Colonic mucosa (tissue), 4 donors: ENCODE measurements around the gene RGL1. TPM values are rescaled to one million over a fixed set of nuclear protein-coding genes. Genes with fewer than 3 reads are reported as not detected.
A peak's percentile ranks its signal among the peaks of the same experiment; 100 is the strongest.

Source experiments
- DNase-seq: peaks from one replicate; pipeline ENCODE4 v3.0.0-alpha.2; 2020
- H3K27ac ChIP-seq: fragments of 200-600 bp; one replicate; pipeline ENCODE4 v1.8.0; 2021
- H3K27me3 ChIP-seq: fragments of 200-600 bp; one replicate; pipeline ENCODE4 v1.8.0; 2021
- H3K36me3 ChIP-seq: fragments of 200-600 bp; one replicate; pipeline ENCODE4 v1.8.0; 2021
- H3K4me1 ChIP-seq: fragments of 200-600 bp; one replicate; pipeline ENCODE4 v1.8.0; 2021; ENCODE audit warnings: mild to moderate bottlenecking
- H3K4me3 ChIP-seq: fragments of 200-600 bp; one replicate; pipeline ENCODE4 v1.8.0; 2021
- H3K9ac ChIP-seq, 2 donors: one replicate each; pipeline ENCODE4 v1.7.0; 2013; ENCODE audit warnings: control low read depth in 2 of 2, low read depth in 2 of 2, low read length in 2 of 2
- H3K9me3 ChIP-seq: fragments of 200-600 bp; one replicate; pipeline ENCODE4 v1.8.0; 2021
- intact Hi-C: fragments of 100-400 bp; cut with DNase I; formaldehyde crosslinking; loops from one replicate; pipeline ENCODE4 v1.14.1; 2022
- total RNA-seq, 2 donors: library from RNA; stranded (reverse); fragmentation: NEBNext Ultra II Directional in 1 of 2; extraction: Animal tissue kit (Norgen Biotek cat#: 25700) in 1 of 2; gene quantifications; one replicate each; pipeline ENCODE4 v1.2.1, GENCODE V29; 2021
- TF ChIP-seq, protein P1 (sequence below): fragments of 200-600 bp; IDR thresholded peaks from one replicate; pipeline ENCODE4 v1.8.0; 2022; ENCODE audit warnings: antibody characterized with exemption, mild to moderate bottlenecking
- donor health status: healthy.
- donor health status: DM: no; HTN: no; CAD: no.
- donor health status: DM: no; HTN: no; CAD: no.

RGL1 gene
- total RNA-seq, 2 donors from 2014 or later: 4.0 to 9.5 TPM

DNA sequence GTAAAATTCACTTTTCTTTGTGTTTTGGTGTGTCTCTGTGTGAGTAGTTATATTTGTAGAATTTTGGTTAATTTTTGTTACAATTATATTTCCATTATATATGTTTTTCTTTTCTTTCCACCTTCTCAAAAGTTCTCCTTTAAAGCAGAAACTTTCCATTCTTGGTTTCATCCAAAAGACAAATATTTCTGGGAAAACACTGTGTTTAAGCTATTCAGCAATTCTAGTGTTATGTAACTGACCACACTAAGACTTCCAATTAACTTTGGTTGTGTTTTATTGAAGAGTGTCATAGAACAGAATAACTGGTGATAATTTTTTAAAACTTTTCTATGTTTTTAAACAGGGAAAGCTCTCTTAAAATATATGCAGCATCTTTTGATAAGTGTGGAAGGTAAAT, 13.6 kb upstream of the RGL1 start:
- H3K9ac ChIP-seq: no peak overlapping the region
- H3K9me3 ChIP-seq: no peaks in the 10 kb centered on the region
- H3K4me1 ChIP-seq: no peaks in the 10 kb centered on the region
- no peaks in the 10 kb centered on the region for H3K36me3 ChIP-seq
- no peaks in the 10 kb centered on the region for H3K27me3 ChIP-seq
- DNase-seq: no peak
- H3K4me3 ChIP-seq: no peak overlapping the region
- TF ChIP-seq, protein P1, sequence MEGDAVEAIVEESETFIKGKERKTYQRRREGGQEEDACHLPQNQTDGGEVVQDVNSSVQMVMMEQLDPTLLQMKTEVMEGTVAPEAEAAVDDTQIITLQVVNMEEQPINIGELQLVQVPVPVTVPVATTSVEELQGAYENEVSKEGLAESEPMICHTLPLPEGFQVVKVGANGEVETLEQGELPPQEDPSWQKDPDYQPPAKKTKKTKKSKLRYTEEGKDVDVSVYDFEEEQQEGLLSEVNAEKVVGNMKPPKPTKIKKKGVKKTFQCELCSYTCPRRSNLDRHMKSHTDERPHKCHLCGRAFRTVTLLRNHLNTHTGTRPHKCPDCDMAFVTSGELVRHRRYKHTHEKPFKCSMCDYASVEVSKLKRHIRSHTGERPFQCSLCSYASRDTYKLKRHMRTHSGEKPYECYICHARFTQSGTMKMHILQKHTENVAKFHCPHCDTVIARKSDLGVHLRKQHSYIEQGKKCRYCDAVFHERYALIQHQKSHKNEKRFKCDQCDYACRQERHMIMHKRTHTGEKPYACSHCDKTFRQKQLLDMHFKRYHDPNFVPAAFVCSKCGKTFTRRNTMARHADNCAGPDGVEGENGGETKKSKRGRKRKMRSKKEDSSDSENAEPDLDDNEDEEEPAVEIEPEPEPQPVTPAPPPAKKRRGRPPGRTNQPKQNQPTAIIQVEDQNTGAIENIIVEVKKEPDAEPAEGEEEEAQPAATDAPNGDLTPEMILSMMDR: no peak
- intact Hi-C loops: no loop called here
- no peak overlapping the region for H3K27ac ChIP-seq

DNA sequence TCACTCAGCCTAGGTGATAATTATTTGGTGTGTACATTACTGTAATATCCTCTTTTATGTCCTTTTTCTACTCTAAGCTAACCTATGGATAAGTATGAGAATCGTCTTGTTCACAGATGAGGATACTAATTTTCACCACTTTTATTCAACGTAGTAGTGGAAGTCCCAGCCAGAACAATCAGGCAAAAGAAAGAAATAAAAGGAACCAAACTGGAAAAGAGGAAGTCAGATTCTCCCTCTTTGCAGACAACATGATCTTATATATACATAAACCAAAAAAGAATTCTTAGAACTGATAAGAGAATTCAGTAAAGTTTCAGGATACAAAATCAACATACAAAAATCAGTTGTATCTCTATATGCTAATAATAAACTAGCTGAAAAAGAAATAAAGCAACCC, 12.6 kb upstream of the RGL1 start:
- intact Hi-C loops: no loop called here
- no peak for DNase-seq
- Histone ChIP-seq H3K36me3 (no peaks in the 10 kb centered on the region), H3K9me3 (no peaks in the 10 kb centered on the region), H3K27ac (no peak overlapping the region), H3K27me3 (no peaks in the 10 kb centered on the region), H3K4me3 (no peak overlapping the region), H3K9ac (no peak overlapping the region), H3K4me1 (no peaks in the 10 kb centered on the region)
- TF ChIP-seq, protein P1: no peak

DNA sequence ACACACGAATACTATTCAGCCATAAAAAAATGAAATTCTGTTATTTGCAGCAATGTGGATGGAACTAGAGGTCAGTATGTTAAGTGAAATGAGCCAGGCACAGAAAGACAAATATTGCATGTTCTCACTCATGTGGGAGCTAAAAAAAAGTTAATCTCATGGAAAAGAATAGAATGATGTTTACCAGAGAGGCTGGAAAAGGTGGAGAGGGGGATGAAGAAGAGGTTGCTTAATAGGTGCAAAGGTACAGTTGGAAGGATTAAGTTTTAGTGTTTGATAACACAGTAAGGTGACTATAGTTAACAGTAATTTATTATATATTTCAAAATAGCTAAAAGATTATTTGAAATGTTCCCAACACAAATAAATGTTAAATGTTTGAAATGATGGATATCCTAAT, 10.8 kb upstream of the RGL1 start:
- Histone ChIP-seq H3K36me3 (no peaks in the 10 kb centered on the region), H3K9me3 (no peaks in the 10 kb centered on the region), H3K9ac (no peak overlapping the region), H3K27ac (no peak overlapping the region), H3K27me3 (no peaks in the 10 kb centered on the region), H3K4me3 (no peak overlapping the region), H3K4me1 (no peaks in the 10 kb centered on the region)
- TF ChIP-seq, protein P1: no peak
- intact Hi-C loops: no loop called here
- no peak for DNase-seq

- intact Hi-C loops: no loop called here
- DNase-seq: no peak
- Histone ChIP-seq H3K4me1 (no peaks in the 10 kb centered on the region), H3K27ac (no peak overlapping the region), H3K9ac (no peak overlapping the region), H3K36me3 (no peaks in the 10 kb centered on the region), H3K4me3 (no peak overlapping the region), H3K9me3 (no peaks in the 10 kb centered on the region), H3K27me3 (no peaks in the 10 kb centered on the region)
- TF ChIP-seq, protein P1: no peak
Observed at GRCh38 chr1:183800449-183800848, 4.5 kb upstream of the RGL1 start.

DNA sequence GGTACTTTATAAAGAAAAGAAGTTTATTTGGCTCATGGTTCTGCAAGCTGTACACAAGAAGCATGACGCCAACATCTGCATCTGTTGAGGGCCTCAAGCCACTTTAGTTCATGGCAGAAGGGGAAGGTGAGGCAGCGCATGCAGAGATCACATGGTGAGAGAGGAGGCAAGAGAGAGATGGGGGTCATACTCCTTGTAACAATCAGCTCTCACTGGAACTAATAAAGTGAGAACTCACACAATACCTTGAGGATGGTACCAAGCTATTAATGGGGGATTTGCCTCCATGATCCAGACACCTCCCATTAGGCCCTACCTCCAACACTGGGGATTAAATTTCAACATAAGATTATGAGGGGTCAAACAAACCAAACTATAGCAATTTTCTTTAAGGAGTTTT, 3.3 kb upstream of the RGL1 start:
- Histone ChIP-seq H3K27me3 (no peaks in the 10 kb centered on the region), H3K9ac (no peak overlapping the region), H3K4me1 (no peaks in the 10 kb centered on the region), H3K4me3 (no peak overlapping the region), H3K9me3 (no peaks in the 10 kb centered on the region), H3K27ac (no peak overlapping the region), H3K36me3 (no peaks in the 10 kb centered on the region)
- DNase-seq: no peak
- TF ChIP-seq, protein P1: no peak
- intact Hi-C loops: no loop called here

- H3K9ac ChIP-seq: peak overlapping the region in 1 of 2 donors; percentile 70
Observed at GRCh38 chr1:183804387-183804786, 533 bp upstream of the RGL1 start.

More at GRCh38 chr1:183804387-183804786, 533 bp upstream of the RGL1 start:
- no peak for DNase-seq
- intact Hi-C loops: no loop called here
- H3K27me3 ChIP-seq: no peaks in the 10 kb centered on the region
- H3K4me1 ChIP-seq: no peaks in the 10 kb centered on the region
- H3K9me3 ChIP-seq: no peaks in the 10 kb centered on the region
- H3K27ac ChIP-seq: peak overlapping the region; percentile 65
- no peak overlapping the region for H3K4me3 ChIP-seq
- TF ChIP-seq, protein P1: no peak
- no peaks in the 10 kb centered on the region for H3K36me3 ChIP-seq
